ENCODE measurements around the gene RALB.

Gene RALB

DNA sequence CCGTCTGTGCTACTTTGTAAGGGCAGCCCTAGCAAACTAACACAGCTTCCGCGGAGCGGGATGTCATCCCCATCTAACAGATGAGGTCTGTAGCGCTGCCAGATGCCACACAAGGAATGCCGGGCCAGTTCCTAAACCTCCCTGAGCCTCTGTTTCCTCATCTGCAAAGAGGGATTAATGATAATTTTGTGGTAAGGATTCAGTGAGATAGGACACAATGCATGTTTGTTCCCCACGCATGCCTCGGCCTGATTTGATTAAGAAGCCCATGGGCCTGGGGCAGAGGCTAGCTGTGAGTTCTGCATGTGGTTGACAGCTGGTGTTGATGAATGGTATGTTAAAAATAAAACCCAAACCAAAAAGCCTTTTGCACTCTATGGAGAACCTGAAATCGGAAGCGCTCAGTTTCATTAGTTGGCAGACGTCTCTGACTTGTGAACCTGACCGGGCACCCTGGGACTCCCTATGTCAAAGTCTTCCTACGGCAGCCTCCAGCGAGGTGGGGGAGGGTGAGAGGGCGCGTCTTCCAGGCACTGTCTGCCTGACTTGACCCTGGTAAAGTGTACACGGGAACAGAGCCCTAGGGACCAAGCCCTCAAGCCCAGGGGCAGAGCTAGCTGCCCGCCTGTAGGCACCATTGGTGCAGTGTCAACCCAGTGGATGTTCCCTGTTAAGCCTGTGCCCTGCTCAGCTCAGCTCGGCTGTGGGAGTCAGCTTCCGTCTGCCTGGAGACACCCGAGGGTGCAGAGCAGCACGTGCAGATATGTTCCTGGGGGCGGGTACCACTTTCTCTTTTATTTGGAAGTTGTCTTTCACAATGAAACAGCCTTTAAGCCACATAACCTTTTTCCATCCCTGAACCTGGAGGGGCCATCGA is 78.5 kb downstream of the RALB start:
- no peak for DNase-seq (ENCODE audit: extremely low read depth in 1 of 2, low read depth in 1 of 2)

DNA sequence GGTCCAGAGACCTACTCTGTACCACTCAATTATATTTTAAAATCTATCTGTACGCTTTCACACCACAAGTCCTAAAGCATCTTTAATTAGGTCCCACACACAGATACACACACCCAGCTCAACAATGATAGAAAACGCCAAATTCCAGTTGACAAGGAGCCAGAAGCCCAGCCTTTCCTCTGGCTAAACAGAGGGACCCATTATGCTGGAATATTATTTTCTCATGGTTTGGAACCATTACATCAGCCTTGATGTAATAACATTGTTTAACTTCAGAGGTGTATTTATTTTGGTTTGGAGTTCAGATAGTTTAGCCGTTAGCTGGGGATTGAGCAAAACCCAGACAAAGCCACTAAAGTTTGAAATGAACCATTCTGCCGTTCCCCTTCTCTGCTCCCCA is 79.3 kb downstream of the RALB start:
- no peak for DNase-seq (ENCODE audit: extremely low read depth in 1 of 2, low read depth in 1 of 2)

DNA sequence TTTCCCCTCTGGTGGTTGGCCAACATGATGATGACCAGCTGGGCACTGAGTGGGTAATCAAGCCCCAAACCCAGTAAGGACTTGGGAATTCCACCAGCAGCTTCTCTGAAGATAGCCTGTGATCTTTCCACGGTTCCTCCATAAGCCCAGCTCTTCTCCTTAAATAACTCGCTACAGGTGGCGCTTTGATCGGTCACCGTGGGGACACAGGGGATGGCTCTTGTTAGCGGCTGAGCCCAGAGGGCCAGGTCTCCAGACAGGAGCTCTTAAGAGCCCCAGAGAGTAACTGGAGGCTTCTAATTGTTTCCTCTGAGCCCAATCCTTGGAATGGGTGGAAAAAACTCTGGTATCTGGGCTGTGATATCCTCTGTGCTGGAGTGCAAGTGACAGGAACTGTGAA is 79.7 kb downstream of the RALB start:
- no peak for DNase-seq (ENCODE audit: extremely low read depth in 1 of 2, low read depth in 1 of 2)

DNA sequence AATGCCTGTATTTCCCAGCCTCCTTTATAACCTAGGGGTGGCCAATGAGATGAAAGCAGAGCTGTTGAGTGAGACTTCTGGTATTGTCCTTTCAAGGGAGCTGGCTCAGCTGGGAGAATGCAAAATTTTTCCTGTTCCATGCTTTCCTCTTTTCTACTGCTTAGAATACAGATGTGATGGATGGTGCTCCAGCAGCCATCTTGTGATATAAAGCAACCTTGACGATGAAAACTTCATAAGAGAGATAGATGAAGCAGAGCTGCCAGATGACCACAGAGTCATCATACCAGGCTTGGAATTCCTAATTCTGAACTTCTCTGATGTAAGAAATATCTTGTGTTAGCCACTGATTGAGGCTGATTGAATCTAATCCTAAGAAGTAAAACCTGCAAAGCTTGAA is 81.4 kb downstream of the RALB start:
- no peak for DNase-seq (ENCODE audit: extremely low read depth in 1 of 2, low read depth in 1 of 2)

DNA sequence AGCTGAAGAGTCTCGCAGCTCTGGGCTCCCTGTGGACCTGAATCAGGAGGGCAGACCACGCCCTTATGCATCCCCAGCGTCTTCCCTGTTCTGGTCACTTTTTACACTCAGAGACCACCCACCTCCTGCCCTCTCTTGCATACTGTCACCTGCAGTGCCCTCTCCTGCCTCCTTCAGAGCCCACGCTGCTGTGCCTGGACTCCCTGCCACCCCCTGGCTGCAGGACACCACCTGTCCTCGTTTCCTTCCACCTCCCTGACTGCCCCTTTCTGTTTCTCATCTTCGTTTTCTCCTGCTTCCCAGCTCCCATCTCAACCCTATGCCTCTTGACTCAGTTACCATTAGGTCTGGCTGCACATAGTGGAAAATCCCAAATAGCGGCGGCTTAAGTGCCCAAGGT is 84.1 kb downstream of the RALB start:
- DNase-seq (ENCODE audit: extremely low read depth in 1 of 2, low read depth in 1 of 2), result no peak

DNA sequence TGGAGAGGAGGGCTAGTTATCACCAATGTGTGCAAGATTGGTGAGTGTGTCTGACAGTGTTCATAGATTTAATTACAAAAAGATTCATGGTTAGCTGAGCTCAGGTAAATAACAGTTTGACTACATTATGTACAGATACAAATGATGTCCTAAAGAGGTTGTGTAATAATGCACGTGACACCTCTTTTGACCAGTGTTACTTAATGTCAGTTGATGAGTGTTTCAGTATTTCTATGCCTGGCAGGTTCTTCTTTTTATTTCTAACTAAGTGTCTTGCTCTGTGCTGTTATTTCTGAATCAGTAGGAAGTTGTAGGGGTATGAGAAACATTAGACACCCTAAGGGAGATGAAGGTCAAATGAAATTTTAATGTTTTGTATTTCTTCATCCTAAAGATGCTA is 85.4 kb downstream of the RALB start:
- DNase-seq (ENCODE audit: extremely low read depth in 1 of 2, low read depth in 1 of 2), result no peak

DNA sequence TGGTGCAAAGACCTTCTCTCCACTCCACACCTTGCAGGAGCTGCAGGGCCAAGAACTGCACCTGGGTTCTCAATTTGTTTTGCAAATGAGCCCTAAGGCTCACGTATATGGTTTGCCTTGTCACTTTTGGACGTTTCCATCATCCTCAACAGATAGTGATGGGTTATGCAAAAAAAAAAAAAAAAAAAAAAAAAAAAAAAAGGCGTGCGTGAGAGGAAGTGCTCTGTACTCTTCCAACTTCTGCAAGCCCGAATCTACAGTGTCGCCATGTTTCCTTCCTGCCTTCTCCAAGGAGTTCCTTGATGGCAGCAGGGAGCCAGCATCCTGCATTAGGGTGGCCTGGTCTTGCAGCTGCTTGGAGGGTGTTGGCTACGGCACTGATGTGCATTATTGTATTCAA is 89.3 kb downstream of the RALB start:
- DNase-seq (ENCODE audit: extremely low read depth in 1 of 2, low read depth in 1 of 2), result no peak

DNA sequence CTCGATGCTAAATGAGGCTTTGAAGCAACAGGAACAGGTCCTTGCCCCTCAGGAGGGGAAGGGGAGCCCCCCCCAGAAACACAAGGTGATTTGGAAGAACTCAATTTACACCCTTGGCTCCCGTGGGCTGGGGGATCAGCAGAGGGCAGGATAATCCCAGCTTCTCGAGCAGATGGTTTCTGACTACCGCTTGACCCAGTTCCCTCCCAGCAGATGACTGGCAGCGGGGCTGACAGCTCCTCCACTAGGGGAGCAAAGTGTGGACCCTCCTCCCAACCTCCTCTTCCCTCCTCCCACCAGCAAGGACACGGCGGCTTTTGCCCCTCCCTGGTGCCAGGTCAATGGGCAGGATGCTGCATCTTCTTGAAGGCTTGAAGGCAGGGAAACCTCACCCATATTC is 89.8 kb downstream of the RALB start:
- no peak for DNase-seq (ENCODE audit: extremely low read depth in 1 of 2, low read depth in 1 of 2)

DNA sequence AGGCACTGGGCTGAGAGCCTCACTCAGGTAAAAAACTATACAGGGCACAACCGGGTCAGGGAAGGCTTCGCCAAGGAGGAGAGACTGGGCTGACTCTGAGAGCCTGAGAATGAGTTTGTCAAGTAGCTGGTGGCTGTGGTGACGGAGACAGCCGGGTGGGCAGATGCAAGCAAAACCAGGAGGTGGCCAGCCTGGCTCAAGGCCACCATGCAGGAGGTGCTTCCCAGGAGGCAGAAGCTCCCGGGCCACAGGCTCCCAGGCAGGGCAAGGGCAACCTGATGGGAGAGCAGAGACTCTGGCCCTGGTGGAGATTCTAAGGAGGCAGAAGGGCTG is 90.4 kb downstream of the RALB start:
- no peak for DNase-seq (ENCODE audit: extremely low read depth in 1 of 2, low read depth in 1 of 2)

DNA sequence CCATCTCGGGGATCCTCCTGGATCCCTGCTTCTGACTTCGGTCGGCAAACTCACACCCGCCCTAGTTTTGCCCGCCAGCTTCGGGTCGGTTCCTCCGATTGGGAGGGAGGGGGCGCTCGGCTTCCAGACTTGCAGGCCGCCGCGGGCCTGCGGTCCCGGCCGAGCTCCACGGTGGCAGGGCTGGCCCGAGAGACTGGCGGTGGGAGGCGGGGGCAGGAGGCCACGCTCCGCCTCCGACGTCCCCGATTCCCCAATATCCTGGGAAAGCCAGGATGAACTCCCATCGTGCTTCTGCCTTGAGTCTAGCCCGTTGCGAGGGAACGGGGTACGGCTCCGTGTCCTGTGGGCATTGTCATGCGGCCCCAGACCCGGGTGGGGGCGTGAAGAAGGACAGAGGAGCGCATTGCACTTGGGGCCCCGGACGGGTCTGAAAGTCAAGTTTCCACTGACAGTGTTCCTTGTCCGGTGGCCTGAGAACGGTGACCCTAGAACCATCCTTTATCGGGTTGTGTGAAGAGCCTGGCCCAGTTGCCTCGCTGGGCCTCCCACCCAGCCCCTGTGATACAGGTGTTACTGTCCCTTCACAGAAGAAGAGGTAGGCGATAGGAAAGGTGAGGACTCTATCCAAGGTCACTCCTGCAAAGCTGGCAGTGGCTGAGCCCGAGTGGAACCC is 90.9 kb downstream of the RALB start:
- DNase-seq (ENCODE audit: extremely low read depth in 1 of 2, low read depth in 1 of 2), result peak in 1 of 2 donors; percentile 34

All from activated CD8-positive, alpha-beta memory T cell treated with anti-CD3 and anti-CD28 coated beads for 1 hour (primary cell).